Esophagus muscularis mucosa (tissue), 4 donors: ENCODE measurements around the gene PRKCH. TPM values are rescaled to one million over a fixed set of nuclear protein-coding genes. Genes with fewer than 3 reads are reported as not detected.

Experiments
- DNase-seq: peaks from one replicate; pipeline ENCODE4 v3.0.0-alpha.2; 2017; ENCODE audit errors: extremely low spot score
- H3K27ac ChIP-seq, 4 donors: fragments of 200-600 bp; sonication (generic); replicated peaks in 1 of 4; 1 replicate in 3 of 4; 2 replicates in 1 of 4; pipeline ENCODE4 v1.5.1; 2016 to 2019; ENCODE audit warnings: mild to moderate bottlenecking in 1 of 4
- H3K27me3 ChIP-seq, 4 donors: fragments of 200-600 bp; sonication (generic); one replicate each; pipeline versions ENCODE4 v1.5.1 to v1.6.0; 2016 to 2019
- H3K36me3 ChIP-seq, 4 donors: fragments of 200-600 bp; sonication (generic); one replicate each; pipeline ENCODE4 v1.5.1; 2016 to 2019
- H3K4me1 ChIP-seq, 4 donors: fragments of 200-600 bp; sonication (generic); one replicate each; pipeline ENCODE4 v1.5.1; 2016 to 2019
- H3K4me3 ChIP-seq, 4 donors: fragments of 200-600 bp; sonication (generic); 1 replicate in 2 of 4; 2 replicates in 2 of 4; pipeline ENCODE4 v1.5.1; 2016 to 2019; ENCODE audit warnings: mild to moderate bottlenecking in 4 of 4, moderate library complexity in 1 of 4
- H3K9me3 ChIP-seq, 4 donors: fragments of 200-600 bp; sonication (generic); 1 replicate in 3 of 4; 2 replicates in 1 of 4; pipeline ENCODE4 v1.5.1; 2016 to 2019
- EP300 ChIP-seq: sonication (generic); formaldehyde crosslinking; IDR thresholded peaks from one replicate; pipeline ENCODE4 v1.6.1; 2017; ENCODE audit warnings: antibody characterized with exemption
- POLR2A ChIP-seq: fragments of 450-650 bp; IDR thresholded peaks from one replicate; pipeline ENCODE4 v1.6.1; 2017; ENCODE audit warnings: antibody characterized with exemption, moderate library complexity, mild to moderate bottlenecking, low read depth
- POLR2AphosphoS5 ChIP-seq, 2 donors: sonication (generic); formaldehyde crosslinking; IDR thresholded peaks; one replicate each; pipeline ENCODE4 v1.6.1; 2017; ENCODE audit warnings: antibody characterized with exemption in 2 of 2
- WGBS: methylation state at CpG from one replicate; pipeline ENCODE4 v1.1.5; 2018; 5-methylcytosine and 5-hydroxymethylcytosine counted together
- intact Hi-C: fragments of 100-400 bp; cut with DNase I; formaldehyde crosslinking; loops from one replicate; pipeline ENCODE4 v1.15.1; 2023
- total RNA-seq, 4 donors: library from RNA; depleted of rRNA; stranded (reverse); fragments of >200 nt; gene quantifications; one replicate each; pipeline versions ENCODE4 v1.1.0 to v1.2.1, GENCODE V29; 2016
- TF ChIP-seq, protein P1 (sequence below), 3 experiments: fragments of 200-600 bp in 2 of 3; fragments of 450-650 bp in 1 of 3; sonication (generic) in 2 of 3; IDR thresholded peaks; one replicate each; pipeline ENCODE4 v1.5.1; 2017 to 2019; ENCODE audit warnings: antibody characterized with exemption in 3 of 3, mild to moderate bottlenecking in 2 of 3, moderate library complexity in 1 of 3

The PRKCH gene
- total RNA-seq, 4 donors from 2014 or later = 13.3 to 67.6 (median 32.2) TPM

DNA sequence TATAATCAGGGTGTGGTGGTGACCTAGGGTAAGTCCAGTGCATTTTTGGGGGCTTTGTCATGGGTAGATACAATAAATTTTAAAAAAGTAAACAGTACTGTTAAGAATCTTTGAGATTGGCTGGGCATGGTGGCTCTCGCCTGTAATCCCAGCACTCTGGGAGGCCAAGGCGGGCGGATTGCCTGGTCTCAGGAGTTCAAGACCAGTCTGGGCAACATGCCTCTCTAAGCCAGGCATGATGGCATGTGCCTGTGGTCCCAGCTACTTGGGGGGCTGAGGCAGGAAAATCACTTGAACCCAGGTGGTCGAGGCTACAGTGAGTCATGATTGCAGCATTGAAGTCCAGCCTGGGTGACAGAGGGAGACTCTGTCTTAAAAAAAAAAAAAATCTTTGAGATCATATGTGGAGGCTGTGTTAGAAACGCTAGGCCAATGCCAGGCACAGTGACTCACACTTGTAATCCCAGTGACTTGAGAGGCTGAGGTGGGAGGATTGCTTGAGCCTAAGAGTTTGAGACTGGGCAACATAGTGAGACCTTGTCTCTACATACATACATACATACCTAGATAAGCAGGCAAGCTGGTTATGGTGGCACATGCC is 67.7 kb downstream of the PRKCH start:
- H3K9me3 ChIP-seq = no peaks in the 10 kb centered on the region
- no peaks in the 10 kb centered on the region for H3K27me3 ChIP-seq
- H3K4me1 ChIP-seq = peaks cover 4 to 22% (median 8%) of the 10 kb centered on the region in 4 donors
- no peaks in the 10 kb centered on the region for H3K36me3 ChIP-seq
- DNase-seq = no peak
- TF ChIP-seq, protein P1, sequence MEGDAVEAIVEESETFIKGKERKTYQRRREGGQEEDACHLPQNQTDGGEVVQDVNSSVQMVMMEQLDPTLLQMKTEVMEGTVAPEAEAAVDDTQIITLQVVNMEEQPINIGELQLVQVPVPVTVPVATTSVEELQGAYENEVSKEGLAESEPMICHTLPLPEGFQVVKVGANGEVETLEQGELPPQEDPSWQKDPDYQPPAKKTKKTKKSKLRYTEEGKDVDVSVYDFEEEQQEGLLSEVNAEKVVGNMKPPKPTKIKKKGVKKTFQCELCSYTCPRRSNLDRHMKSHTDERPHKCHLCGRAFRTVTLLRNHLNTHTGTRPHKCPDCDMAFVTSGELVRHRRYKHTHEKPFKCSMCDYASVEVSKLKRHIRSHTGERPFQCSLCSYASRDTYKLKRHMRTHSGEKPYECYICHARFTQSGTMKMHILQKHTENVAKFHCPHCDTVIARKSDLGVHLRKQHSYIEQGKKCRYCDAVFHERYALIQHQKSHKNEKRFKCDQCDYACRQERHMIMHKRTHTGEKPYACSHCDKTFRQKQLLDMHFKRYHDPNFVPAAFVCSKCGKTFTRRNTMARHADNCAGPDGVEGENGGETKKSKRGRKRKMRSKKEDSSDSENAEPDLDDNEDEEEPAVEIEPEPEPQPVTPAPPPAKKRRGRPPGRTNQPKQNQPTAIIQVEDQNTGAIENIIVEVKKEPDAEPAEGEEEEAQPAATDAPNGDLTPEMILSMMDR (IDR thresholded peaks at IDR 0.05) = no peak
- TF ChIP-seq POLR2A (no peak), EP300 (no peak), POLR2AphosphoS5 (IDR thresholded peaks at IDR 0.05) (no peak)
- H3K4me3 ChIP-seq = no peak overlapping the region
- no peak overlapping the region for H3K27ac ChIP-seq
- 75% methylated on average over 5 of the region's 5 CpGs for WGBS
- intact Hi-C loops = no loop called here

DNA sequence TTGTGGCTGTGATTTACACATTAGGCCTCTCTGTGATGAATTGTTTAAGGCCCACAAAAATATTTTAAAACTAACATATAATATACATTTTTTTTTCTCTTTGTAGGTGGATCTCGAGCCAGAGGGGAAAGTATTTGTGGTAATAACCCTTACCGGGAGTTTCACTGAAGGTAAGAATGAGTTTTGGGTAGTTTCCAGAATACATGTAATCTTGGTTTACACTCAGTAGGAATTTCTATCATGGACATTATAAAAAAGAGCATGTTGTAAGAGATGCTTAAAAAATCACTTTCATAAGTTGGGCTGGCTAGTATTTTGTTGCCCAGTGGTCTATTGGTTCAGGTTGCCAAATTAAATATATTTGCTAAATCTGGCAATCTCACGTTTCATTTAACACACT is 69.7 kb downstream of the PRKCH start:
- intact Hi-C loops = no loop called here
- 55% methylated on average over 3 of the region's 3 CpGs for WGBS

DNA sequence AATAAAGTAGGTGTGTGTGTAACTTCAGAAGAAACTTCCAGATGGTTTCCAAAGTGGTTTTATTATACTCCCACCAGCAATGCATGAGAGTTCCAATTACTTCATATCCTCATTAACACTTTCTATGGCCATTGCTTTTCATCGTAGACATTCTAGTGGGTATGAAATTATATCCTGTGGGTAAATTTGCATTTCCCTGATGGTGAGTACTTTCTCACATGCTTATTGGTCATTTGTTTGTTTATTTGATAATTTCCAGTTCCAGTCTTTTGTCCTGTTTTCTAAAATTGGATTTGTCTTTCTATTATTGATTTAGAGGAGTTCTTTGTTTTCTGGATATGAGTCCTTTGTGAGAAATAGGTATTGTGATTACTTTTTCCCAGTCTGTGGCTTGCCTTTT is 70.9 kb downstream of the PRKCH start:
- Histone ChIP-seq H3K9me3 (no peaks in the 10 kb centered on the region), H3K4me1 (peaks cover 4 to 10% (median 8%) of the 10 kb centered on the region in 4 donors), H3K27me3 (peaks cover 0 to 3% (median 0%) of the 10 kb centered on the region in 4 donors), H3K36me3 (no peaks in the 10 kb centered on the region), H3K4me3 (no peak overlapping the region), H3K27ac (no peak overlapping the region)
- DNase-seq = no peak
- intact Hi-C loops = no loop called here
- WGBS = 88% methylated on average over 1 of the region's 1 CpG
- no peak for TF ChIP-seq POLR2A

More for the DNA sequence above, 69.7 kb downstream of the PRKCH start:
- TF ChIP-seq, protein P1 (IDR thresholded peaks at IDR 0.05) = no peak
- TF ChIP-seq POLR2AphosphoS5 (IDR thresholded peaks at IDR 0.05) = no peak
- TF ChIP-seq EP300 = no peak
- TF ChIP-seq POLR2A = no peak
- peaks cover 4 to 21% (median 8%) of the 10 kb centered on the region in 4 donors for H3K4me1 ChIP-seq
- H3K27ac ChIP-seq = no peak overlapping the region
- DNase-seq = no peak
- H3K36me3 ChIP-seq = no peaks in the 10 kb centered on the region
- H3K4me3 ChIP-seq = no peak overlapping the region
- H3K9me3 ChIP-seq = no peaks in the 10 kb centered on the region
- H3K27me3 ChIP-seq = peaks cover 0 to 3% (median 0%) of the 10 kb centered on the region in 4 donors

DNA sequence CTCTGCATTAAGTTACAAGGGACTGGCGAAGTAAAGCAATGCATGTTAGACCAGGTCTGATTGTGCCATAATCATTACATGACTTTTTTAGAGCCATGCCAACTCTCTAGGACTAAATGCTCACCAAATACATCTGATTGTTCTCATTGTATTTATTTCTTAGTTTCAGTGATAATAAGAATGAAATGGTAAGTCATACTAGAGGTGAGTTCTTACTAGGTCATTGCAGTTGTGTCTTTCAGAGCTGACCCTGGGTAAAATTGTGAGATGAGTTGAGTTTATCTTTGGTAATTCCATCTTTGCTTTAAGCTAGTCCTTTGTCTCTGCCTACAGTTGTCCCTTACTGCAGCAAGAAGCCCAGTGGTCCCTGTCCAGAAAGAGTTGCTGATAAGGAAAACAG is 73.2 kb downstream of the PRKCH start:
- WGBS = 96% methylated on average over 1 of the region's 1 CpG

DNA sequence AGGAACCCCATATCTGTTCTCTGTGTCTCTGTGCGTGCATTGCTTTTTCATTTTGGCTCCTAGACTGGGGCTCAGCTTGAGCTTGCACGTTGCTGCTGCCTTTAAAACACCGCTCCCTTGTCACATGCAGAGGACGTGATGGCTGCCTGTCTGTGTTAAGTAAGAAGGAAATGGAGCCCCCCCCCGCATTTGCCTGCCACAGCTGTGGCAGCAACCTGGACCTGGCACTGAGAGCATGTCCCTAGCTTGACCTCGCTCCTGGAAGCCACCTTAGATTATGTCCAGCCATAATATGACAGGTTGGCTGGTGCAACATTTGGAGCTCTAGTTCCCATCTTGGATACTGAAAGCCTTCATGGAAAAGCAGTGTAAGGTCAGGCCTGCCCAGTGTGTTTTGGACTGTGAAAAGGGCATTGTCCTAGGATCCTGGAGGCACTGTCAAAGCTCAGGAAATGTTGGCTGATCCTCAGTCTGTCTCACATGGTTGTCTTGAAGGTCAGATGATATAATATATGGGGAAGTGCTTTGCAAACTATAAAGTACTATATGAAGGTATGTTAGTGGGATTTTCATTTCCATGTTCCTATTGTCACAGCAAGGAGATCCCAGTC is 73.8 kb downstream of the PRKCH start:
- intact Hi-C loops = no loop called here
- H3K27ac ChIP-seq = no peak overlapping the region
- H3K4me3 ChIP-seq = no peak overlapping the region
- no peaks in the 10 kb centered on the region for H3K9me3 ChIP-seq
- no peaks in the 10 kb centered on the region for H3K36me3 ChIP-seq
- peaks cover 0 to 3% (median 0%) of the 10 kb centered on the region in 4 donors for H3K27me3 ChIP-seq
- DNase-seq = no peak
- H3K4me1 ChIP-seq = peaks cover 0 to 6% (median 0%) of the 10 kb centered on the region in 4 donors
- 86% methylated on average over 5 of the region's 6 CpGs for WGBS
- TF ChIP-seq, protein P1 (IDR thresholded peaks at IDR 0.05) = no peak
- TF ChIP-seq POLR2AphosphoS5 (IDR thresholded peaks at IDR 0.05) (no peak), EP300 (no peak)

More for the DNA sequence above, 73.2 kb downstream of the PRKCH start:
- DNase-seq = no peak
- Histone ChIP-seq H3K27me3 (peaks cover 0 to 3% (median 0%) of the 10 kb centered on the region in 4 donors), H3K4me3 (no peak overlapping the region), H3K9me3 (no peaks in the 10 kb centered on the region), H3K4me1 (peaks cover 0 to 6% (median 0%) of the 10 kb centered on the region in 4 donors), H3K36me3 (no peaks in the 10 kb centered on the region), H3K27ac (no peak overlapping the region)
- intact Hi-C loops = no loop called here
- TF ChIP-seq POLR2AphosphoS5 (IDR thresholded peaks at IDR 0.05) (no peak), EP300 (no peak)
- TF ChIP-seq, protein P1 (IDR thresholded peaks at IDR 0.05) = no peak
